ENCODE measurements around the gene AP1S3. TPM values are rescaled to one million over a fixed set of nuclear protein-coding genes. Genes with fewer than 3 reads are reported as not detected.

AP1S3 gene
- total RNA-seq, 1 donor from 2014 or later, result 16.8 TPM

GRCh38 chr2:223774193-223774592, 63.2 kb downstream of the AP1S3 start:
- no peak for TF ChIP-seq CTCF (IDR thresholded peaks at IDR 0.05)
- ATAC-seq, result no peak
- Histone ChIP-seq H3K27ac (no peak overlapping the region), H3K4me1 (no peaks in the 10 kb centered on the region), H3K9me3 (no peaks in the 10 kb centered on the region), H3K27me3 (no peaks in the 10 kb centered on the region), H3K4me3 (no peak overlapping the region), H3K36me3 (peaks cover 7% of the 10 kb centered on the region)
- intact Hi-C loops (cut with DNase I), result no loop called here
- DNase-seq, result no peak

GRCh38 chr2:223772363-223772762, 65.0 kb downstream of the AP1S3 start:
- H3K27ac ChIP-seq, result no peak overlapping the region
- peaks cover 7% of the 10 kb centered on the region for H3K36me3 ChIP-seq
- ATAC-seq, result no peak
- TF ChIP-seq CTCF (IDR thresholded peaks at IDR 0.05), result no peak
- no peak overlapping the region for H3K4me3 ChIP-seq
- no peaks in the 10 kb centered on the region for H3K27me3 ChIP-seq
- intact Hi-C loops (cut with DNase I), result no loop called here
- no peak for DNase-seq
- H3K4me1 ChIP-seq, result no peaks in the 10 kb centered on the region
- no peaks in the 10 kb centered on the region for H3K9me3 ChIP-seq

DNA sequence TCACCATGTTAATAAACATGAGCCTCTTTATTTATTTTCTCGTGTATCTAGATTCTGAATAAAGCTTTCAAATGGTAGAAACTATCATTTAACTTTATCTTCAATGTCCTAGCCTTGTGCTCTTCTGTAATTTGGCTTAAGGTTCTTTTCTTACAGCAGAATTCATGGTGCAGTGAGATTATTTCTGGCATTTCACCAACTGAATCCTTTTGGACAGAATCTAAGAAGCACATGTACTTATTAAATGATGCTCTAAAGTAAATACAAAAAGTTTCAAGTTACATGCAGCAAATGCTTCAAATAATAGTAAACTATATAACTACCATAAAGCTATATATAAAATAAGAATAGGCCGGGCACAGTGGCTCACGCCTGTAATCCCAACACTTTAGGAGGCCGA, 65.9 kb downstream of the AP1S3 start:
- ATAC-seq (no peak), DNase-seq (no peak)
- no peak for TF ChIP-seq CTCF (IDR thresholded peaks at IDR 0.05)
- Histone ChIP-seq H3K27ac (no peak overlapping the region), H3K27me3 (no peaks in the 10 kb centered on the region), H3K4me1 (no peaks in the 10 kb centered on the region), H3K9me3 (no peaks in the 10 kb centered on the region), H3K4me3 (no peak overlapping the region), H3K36me3 (peaks cover 4% of the 10 kb centered on the region)
- intact Hi-C loops (cut with DNase I), result no loop called here

DNA sequence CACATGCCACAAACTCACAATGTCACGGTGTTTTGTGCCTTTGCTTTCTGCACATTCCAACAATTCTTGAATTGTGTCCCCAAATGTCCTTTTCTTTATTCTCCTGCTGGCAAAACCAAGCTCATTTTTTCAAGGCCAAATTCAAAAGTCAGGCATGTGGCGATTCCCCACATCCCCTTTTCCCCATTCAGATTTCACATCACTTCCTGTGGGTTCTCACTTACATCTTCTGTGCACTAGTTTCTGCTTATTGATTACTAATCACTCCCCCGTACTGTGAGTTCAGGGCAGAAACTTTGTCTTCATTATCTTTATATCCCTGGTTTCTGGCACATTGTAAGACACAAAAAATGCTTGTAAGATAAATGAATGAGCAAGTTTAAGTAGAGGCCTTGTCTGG, 69.2 kb downstream of the AP1S3 start:
- Histone ChIP-seq H3K36me3 (no peaks in the 10 kb centered on the region), H3K27me3 (no peaks in the 10 kb centered on the region), H3K9me3 (no peaks in the 10 kb centered on the region), H3K27ac (no peak overlapping the region), H3K4me1 (no peaks in the 10 kb centered on the region), H3K4me3 (no peak overlapping the region)
- DNase-seq, result no peak
- TF ChIP-seq CTCF (IDR thresholded peaks at IDR 0.05), result no peak
- intact Hi-C loops (cut with DNase I), result no loop called here
- ATAC-seq, result no peak

DNA sequence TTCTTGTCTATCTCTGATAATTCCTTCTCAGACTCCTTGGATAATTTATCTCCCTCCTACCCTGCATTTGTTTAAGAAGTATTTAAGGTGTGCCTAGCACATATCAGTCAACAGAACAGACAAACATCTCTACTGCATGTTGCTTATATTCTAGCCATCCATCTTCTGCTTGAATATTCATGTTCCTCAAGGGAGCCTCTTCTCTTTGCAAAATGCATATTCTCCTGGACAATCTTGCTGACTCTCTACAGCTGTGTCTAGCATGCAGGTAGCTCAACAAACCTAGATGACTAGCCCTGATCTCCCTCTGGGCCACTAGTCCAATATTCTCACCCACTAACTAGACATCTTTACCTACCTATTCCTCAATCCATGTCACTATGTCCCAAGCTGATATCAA, 70.0 kb downstream of the AP1S3 start:
- ATAC-seq (no peak), DNase-seq (no peak)
- intact Hi-C loops (cut with DNase I), result no loop called here

More for the DNA sequence above, 70.0 kb downstream of the AP1S3 start:
- TF ChIP-seq CTCF (IDR thresholded peaks at IDR 0.05), result no peak
- H3K27ac ChIP-seq, result no peak overlapping the region
- no peaks in the 10 kb centered on the region for H3K9me3 ChIP-seq
- H3K4me1 ChIP-seq, result no peaks in the 10 kb centered on the region
- H3K36me3 ChIP-seq, result no peaks in the 10 kb centered on the region
- no peaks in the 10 kb centered on the region for H3K27me3 ChIP-seq
- no peak overlapping the region for H3K4me3 ChIP-seq
